ENCODE data around the gene UBE2E2.

The UBE2E2 gene

GRCh38 chr3:23238578-23238977, 35.5 kb downstream of the UBE2E2 start:
- no peak overlapping the region for H3K27ac Mint-ChIP-seq
- H3K4me1 Mint-ChIP-seq (ENCODE audit: low read depth): peaks cover 29% of the 10 kb centered on the region
- H3K9me3 Mint-ChIP-seq: no peaks in the 10 kb centered on the region
- no peaks in the 10 kb centered on the region for H3K36me3 Mint-ChIP-seq (ENCODE audit: low read depth)
- H3K4me3 Mint-ChIP-seq: no peak overlapping the region
- intact Hi-C loops (cut with micrococcal nuclease): no loop called here
- no peaks in the 10 kb centered on the region for H3K27me3 Mint-ChIP-seq

GRCh38 chr3:23239211-23240068, 36.3 kb downstream of the UBE2E2 start:
- Mint-ChIP-seq H3K4me1 (ENCODE audit: low read depth) (peaks cover 29% of the 10 kb centered on the region), H3K27ac (no peak overlapping the region)
- intact Hi-C loops (cut with micrococcal nuclease): no loop called here

GRCh38 chr3:23240171-23240785, 37.2 kb downstream of the UBE2E2 start:
- Mint-ChIP-seq H3K27me3 (no peaks in the 10 kb centered on the region), H3K4me3 (no peak overlapping the region), H3K4me1 (ENCODE audit: low read depth) (peaks cover 26% of the 10 kb centered on the region), H3K36me3 (ENCODE audit: low read depth) (no peaks in the 10 kb centered on the region), H3K27ac (no peak overlapping the region), H3K9me3 (no peaks in the 10 kb centered on the region)
- intact Hi-C loops (cut with micrococcal nuclease): no loop called here

More at GRCh38 chr3:23239211-23240068, 36.3 kb downstream of the UBE2E2 start:
- H3K36me3 Mint-ChIP-seq (ENCODE audit: low read depth): no peaks in the 10 kb centered on the region
- no peak overlapping the region for H3K4me3 Mint-ChIP-seq
- H3K9me3 Mint-ChIP-seq: no peaks in the 10 kb centered on the region
- no peaks in the 10 kb centered on the region for H3K27me3 Mint-ChIP-seq

GRCh38 chr3:23241256-23241655, 38.1 kb downstream of the UBE2E2 start:
- Mint-ChIP-seq H3K9me3 (no peaks in the 10 kb centered on the region), H3K27ac (no peak overlapping the region), H3K36me3 (ENCODE audit: low read depth) (no peaks in the 10 kb centered on the region), H3K27me3 (no peaks in the 10 kb centered on the region), H3K4me3 (no peak overlapping the region), H3K4me1 (ENCODE audit: low read depth) (peaks cover 20% of the 10 kb centered on the region)
- intact Hi-C loops (cut with micrococcal nuclease): no loop called here

GRCh38 chr3:23242106-23242505, 39.0 kb downstream of the UBE2E2 start:
- intact Hi-C loops (cut with micrococcal nuclease): no loop called here
- H3K27me3 Mint-ChIP-seq: no peaks in the 10 kb centered on the region
- no peak overlapping the region for H3K27ac Mint-ChIP-seq
- H3K4me1 Mint-ChIP-seq (ENCODE audit: low read depth): peaks cover 20% of the 10 kb centered on the region
- H3K9me3 Mint-ChIP-seq: no peaks in the 10 kb centered on the region
- H3K36me3 Mint-ChIP-seq (ENCODE audit: low read depth): no peaks in the 10 kb centered on the region
- H3K4me3 Mint-ChIP-seq: no peak overlapping the region

GRCh38 chr3:23244324-23245041, 41.4 kb downstream of the UBE2E2 start:
- H3K4me1 Mint-ChIP-seq (ENCODE audit: low read depth): peaks cover 13% of the 10 kb centered on the region
- intact Hi-C loops (cut with micrococcal nuclease): no loop called here
- no peak overlapping the region for H3K27ac Mint-ChIP-seq
- H3K36me3 Mint-ChIP-seq (ENCODE audit: low read depth): no peaks in the 10 kb centered on the region
- no peak overlapping the region for H3K4me3 Mint-ChIP-seq
- H3K9me3 Mint-ChIP-seq: no peaks in the 10 kb centered on the region
- H3K27me3 Mint-ChIP-seq: no peaks in the 10 kb centered on the region

GRCh38 chr3:23246651-23247050, 43.5 kb downstream of the UBE2E2 start:
- Mint-ChIP-seq H3K36me3 (ENCODE audit: low read depth) (no peaks in the 10 kb centered on the region), H3K27me3 (no peaks in the 10 kb centered on the region), H3K27ac (no peak overlapping the region), H3K4me1 (ENCODE audit: low read depth) (peaks cover 6% of the 10 kb centered on the region), H3K9me3 (no peaks in the 10 kb centered on the region), H3K4me3 (no peak overlapping the region)
- intact Hi-C loops (cut with micrococcal nuclease): no loop called here

- Mint-ChIP-seq H3K27me3 (no peaks in the 10 kb centered on the region), H3K36me3 (ENCODE audit: low read depth) (no peaks in the 10 kb centered on the region), H3K4me3 (no peak overlapping the region), H3K4me1 (ENCODE audit: low read depth) (peaks cover 13% of the 10 kb centered on the region), H3K9me3 (no peaks in the 10 kb centered on the region), H3K27ac (no peak overlapping the region)
- intact Hi-C loops (cut with micrococcal nuclease): no loop called here
These were observed 45.5 kb downstream of the UBE2E2 start for GRCh38 chr3:23248594-23249131.

GRCh38 chr3:23249961-23250360, 46.8 kb downstream of the UBE2E2 start:
- peaks cover 23% of the 10 kb centered on the region for H3K4me1 Mint-ChIP-seq (ENCODE audit: low read depth)
- intact Hi-C loops (cut with micrococcal nuclease): no loop called here
- no peaks in the 10 kb centered on the region for H3K9me3 Mint-ChIP-seq
- H3K27me3 Mint-ChIP-seq: no peaks in the 10 kb centered on the region
- H3K27ac Mint-ChIP-seq: no peak overlapping the region
- no peak overlapping the region for H3K4me3 Mint-ChIP-seq
- H3K36me3 Mint-ChIP-seq (ENCODE audit: low read depth): no peaks in the 10 kb centered on the region

GRCh38 chr3:23252122-23252521, 49.0 kb downstream of the UBE2E2 start:
- intact Hi-C loops (cut with micrococcal nuclease): no loop called here
- peaks cover 37% of the 10 kb centered on the region for H3K4me1 Mint-ChIP-seq (ENCODE audit: low read depth)
- no peak overlapping the region for H3K27ac Mint-ChIP-seq
- H3K9me3 Mint-ChIP-seq: no peaks in the 10 kb centered on the region
- H3K27me3 Mint-ChIP-seq: no peaks in the 10 kb centered on the region
- H3K4me3 Mint-ChIP-seq: no peak overlapping the region
- no peaks in the 10 kb centered on the region for H3K36me3 Mint-ChIP-seq (ENCODE audit: low read depth)

GRCh38 chr3:23253214-23253613, 50.1 kb downstream of the UBE2E2 start:
- no peaks in the 10 kb centered on the region for H3K9me3 Mint-ChIP-seq
- H3K4me1 Mint-ChIP-seq (ENCODE audit: low read depth): peaks cover 44% of the 10 kb centered on the region
- H3K27ac Mint-ChIP-seq: no peak overlapping the region
- H3K27me3 Mint-ChIP-seq: no peaks in the 10 kb centered on the region
- H3K4me3 Mint-ChIP-seq: no peak overlapping the region
- no peaks in the 10 kb centered on the region for H3K36me3 Mint-ChIP-seq (ENCODE audit: low read depth)
- intact Hi-C loops (cut with micrococcal nuclease): no loop called here

GRCh38 chr3:23254282-23254681, 51.2 kb downstream of the UBE2E2 start:
- no peaks in the 10 kb centered on the region for H3K27me3 Mint-ChIP-seq
- intact Hi-C loops (cut with micrococcal nuclease): no loop called here
- peak overlapping the region; percentile 58 for H3K27ac Mint-ChIP-seq
- no peaks in the 10 kb centered on the region for H3K36me3 Mint-ChIP-seq (ENCODE audit: low read depth)
- no peaks in the 10 kb centered on the region for H3K9me3 Mint-ChIP-seq
- peaks cover 45% of the 10 kb centered on the region for H3K4me1 Mint-ChIP-seq (ENCODE audit: low read depth)
- no peak overlapping the region for H3K4me3 Mint-ChIP-seq

GRCh38 chr3:23254835-23255234, 51.7 kb downstream of the UBE2E2 start:
- Mint-ChIP-seq H3K27ac (peak overlapping the region; percentile 58), H3K4me1 (ENCODE audit: low read depth) (peaks cover 45% of the 10 kb centered on the region), H3K9me3 (no peaks in the 10 kb centered on the region), H3K4me3 (no peak overlapping the region), H3K36me3 (ENCODE audit: low read depth) (no peaks in the 10 kb centered on the region), H3K27me3 (no peaks in the 10 kb centered on the region)
- intact Hi-C loops (cut with micrococcal nuclease): no loop called here
